DMS153 (cell line): ENCODE measurements around the gene FUT9.

ENCODE experiments used
- DNase-seq: peaks from one replicate; lab custom pipeline; 2025; lab: John Stamatoyannopoulos, UW

FUT9 gene

DNA sequence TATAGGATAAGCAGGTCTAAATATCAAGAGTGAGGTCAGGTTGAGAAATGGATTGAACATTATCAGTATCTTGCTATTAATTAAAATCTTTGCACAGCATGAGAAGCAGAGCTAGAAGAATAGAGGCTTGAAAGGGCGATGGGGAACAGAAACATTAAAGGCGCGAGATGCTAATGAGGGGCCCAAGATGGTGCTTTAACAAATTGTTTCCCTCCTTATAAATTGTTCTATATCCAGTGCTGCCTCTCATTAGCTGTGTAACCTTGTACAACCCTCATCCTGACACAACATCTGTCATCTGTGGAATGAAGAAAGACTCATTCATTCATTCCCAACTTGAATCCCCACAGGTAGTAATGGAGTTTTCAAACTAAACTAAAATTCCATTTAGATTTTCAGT lies 57.8 kb downstream of the FUT9 start:
- DNase-seq = no peak

DNA sequence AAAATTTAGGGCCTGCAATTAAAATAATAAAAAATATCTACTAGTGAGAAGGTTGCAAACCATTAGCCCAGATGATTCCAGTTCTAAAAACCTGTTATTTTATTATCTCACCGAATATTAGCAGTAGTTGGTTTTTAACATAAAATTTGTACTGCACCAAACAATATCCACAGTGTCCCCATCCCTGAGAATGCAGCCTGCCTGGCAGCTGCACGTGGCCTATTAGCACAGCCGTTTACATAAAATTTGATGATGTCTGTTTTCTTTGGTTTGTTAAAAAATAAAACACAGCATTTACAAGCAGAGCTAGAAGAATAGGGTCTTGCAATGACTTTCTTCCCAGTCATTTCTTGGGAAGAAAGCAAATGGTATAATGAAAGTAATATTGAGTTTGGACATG lies 58.2 kb downstream of the FUT9 start:
- DNase-seq = no peak

DNA sequence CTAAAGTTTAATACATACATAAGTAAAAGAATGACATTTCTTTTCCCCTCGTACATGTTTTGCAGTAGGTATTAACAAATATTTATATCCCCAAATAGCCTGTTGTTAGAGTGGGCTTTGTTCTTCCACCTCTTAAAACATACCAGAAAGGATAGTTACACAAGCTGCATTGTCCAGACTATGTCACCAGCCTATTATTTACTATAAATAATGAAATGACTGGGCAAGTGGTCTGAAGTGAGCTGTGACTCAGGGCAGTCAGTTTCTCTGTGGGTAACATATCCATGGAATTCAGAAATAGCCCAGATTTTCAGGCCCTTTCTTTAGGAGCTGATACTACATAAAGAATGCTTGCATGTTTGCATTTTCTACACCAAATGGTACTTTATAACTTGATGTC lies 60.1 kb downstream of the FUT9 start:
- peak; percentile 3 for DNase-seq

DNA sequence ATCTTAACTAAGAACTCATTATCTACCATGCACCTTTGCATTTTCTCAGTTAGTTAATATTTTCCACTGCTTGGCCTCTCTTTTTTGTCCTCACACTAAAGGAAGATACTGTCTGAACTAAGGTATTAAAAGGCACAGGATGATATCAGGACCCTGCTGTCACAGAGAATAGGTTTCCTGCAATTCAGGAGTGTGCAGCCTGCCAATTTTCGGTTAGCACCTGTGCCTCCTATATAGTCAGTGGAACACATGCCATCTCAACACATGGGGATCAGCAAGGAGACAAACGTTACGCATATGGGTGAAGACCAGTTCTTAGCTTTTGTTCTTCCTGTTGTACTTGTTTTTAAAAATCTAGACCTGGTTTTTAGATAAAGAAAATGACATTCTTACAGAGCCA lies 71.0 kb downstream of the FUT9 start:
- DNase-seq = no peak

DNA sequence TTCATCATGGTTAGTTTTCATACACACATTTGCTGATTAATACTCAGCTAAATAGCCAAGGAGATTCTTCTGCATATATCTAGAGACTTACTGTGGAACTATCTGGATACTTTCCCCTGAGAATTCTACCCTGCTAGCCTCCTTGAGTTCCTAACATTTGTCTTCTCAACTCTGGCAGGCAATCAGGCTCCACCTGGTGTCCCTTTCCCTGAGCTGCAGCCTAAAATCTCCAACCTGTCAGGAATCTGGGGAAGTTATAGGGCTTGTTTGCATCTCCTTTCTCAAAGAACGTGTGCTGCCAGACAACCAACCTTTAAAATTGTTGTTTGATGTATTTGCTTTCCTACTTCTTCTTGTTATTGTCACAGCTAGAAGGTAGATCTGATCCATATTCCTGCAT lies 73.4 kb downstream of the FUT9 start:
- DNase-seq = no peak

DNA sequence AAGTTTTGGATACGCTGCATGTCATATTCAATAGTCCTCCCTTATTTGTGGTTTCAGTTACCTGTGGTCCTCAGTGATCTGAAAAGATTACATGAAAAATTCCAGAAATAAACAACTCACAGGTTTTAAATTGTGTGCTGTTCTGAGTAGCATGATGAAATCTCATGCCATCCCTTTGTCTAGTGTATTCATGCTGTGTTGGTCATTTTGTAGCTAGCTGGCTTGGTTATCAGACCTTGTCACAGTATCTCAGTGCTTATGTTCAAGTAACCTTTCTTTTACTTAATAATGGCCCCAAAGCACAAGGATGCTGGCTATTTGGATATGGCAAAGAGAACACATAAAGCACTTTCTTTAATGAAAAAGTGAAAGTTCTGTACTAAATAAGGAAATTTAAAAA lies 78.3 kb downstream of the FUT9 start:
- no peak for DNase-seq

DNA sequence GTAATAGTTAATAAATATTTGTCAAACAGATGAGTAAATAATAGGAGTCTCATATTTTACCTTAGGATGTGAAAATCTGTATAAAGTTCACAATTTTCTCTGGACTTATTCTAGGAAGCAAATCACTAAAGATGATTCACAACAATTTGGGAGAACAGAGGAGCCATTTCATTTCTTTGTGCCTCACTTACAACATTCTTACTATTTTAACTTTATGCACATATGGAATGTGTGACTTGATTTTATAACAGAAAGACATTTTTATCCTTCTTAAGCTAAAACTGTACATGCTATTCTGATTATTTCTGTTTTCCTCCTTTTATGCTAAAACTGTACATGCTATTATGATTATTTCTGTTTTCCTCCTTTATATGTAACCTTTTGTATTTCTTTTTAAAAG lies 83.3 kb downstream of the FUT9 start:
- DNase-seq = no peak

DNA sequence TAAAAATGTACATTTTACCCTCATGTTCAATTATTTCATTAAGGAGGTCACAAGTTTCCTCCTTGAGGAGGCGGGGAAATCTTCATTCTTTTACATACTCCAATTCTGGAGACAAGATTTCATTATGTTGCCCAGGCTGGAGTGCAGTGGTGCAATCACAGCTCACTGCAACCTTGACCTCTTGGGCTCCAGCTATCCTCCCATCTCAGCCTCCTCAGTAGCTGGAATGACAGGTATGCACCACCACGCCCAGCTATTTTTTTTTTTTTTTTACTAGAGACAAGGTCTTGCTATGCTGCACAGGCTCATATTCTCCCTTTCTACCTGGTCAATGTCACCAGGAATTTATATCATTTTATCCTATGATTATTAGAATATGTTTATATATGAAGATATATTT lies 85.8 kb downstream of the FUT9 start:
- no peak for DNase-seq

DNA sequence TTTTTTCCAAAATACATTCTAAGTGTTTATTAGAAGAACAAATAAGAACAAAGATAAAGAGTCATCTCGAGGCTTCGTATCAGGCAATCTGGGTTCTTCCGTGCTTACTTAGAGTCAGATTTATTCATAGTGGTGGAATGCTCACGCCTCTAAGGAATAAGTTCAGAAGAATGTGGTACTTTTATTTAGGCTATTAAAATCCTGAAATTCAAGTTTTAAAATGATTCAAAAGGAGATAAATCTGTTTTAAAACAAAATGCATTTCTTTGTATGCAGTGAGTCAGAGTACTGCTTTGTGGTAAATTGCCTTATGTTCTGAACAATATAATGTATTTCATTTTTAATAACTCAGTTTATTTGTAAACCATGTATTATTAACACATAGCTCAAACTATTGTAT lies 89.1 kb downstream of the FUT9 start:
- DNase-seq = no peak

DNA sequence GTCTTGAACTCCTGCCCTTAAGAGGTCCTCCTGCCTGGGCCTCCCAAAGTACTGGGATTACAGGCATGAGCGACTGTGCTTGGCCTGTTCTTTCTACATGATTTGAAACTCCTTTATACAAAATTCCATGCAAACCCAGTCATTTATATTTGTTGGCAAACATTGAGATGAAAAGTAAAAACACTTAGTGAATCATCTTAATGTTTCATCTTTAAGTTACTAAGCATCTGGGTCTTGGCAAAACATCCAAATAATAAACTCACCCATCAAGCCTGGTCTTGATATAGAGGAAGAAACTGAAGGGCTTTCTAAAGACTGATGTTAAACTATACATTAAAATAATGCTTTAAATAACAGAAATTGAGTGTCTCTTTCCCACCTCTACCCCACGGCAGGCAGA lies 95.1 kb downstream of the FUT9 start:
- no peak for DNase-seq

DNA sequence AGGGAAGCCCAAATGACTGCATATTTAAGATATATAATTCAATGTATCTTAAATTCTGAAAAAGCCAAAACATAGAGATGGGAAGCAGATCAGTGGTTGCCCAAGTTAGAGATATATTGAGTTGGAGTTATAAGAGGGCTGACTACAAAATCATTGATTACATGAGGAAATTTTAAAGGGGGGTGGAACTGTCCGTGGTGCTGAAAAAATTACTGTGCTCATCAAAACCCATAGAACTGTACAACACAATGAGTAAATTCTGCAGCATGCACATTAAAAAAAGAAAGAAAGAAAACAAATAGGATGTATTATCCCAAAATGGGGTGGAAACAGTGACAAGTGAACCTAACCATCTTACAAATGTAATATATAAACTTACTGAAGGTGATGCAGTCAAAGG lies 100.9 kb downstream of the FUT9 start:
- DNase-seq = no peak

DNA sequence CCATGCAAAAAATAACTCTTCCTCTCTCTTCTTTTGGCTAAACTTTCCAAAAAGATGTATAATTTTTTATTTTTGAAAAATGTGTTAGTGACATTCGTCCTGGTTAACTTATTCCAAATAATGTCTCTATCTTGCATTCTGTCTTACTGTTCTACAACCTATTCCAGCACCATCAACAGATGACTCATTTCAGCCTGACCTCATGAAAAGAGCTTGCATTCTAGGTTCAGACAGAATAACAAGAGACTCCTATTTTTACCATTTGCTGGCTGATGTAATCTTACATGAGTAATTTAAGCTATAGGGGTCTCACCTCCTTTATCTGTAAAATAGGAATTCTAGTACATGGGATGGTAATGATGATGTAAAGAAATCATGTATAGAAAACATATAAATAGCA lies 109.0 kb downstream of the FUT9 start:
- DNase-seq = no peak

DNA sequence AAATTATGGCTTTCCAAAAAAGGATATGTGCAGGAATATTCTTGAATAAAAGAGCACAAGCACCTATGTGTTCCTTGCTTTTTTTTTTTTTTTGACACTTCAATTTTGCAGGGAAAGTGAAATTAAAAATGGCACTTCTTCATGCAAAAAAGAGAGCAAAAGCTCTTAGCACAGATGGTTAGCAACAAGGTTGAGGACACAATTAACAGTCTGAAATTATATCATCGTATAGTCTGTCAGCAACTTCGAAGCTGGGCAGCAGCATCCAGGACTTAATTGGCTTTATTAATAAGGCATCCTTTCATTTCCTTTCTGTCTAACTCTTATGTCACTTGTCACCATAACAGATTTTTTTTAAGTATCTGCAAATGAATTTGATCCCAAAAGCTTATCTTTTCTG lies 122.6 kb downstream of the FUT9 start:
- DNase-seq = no peak

DNA sequence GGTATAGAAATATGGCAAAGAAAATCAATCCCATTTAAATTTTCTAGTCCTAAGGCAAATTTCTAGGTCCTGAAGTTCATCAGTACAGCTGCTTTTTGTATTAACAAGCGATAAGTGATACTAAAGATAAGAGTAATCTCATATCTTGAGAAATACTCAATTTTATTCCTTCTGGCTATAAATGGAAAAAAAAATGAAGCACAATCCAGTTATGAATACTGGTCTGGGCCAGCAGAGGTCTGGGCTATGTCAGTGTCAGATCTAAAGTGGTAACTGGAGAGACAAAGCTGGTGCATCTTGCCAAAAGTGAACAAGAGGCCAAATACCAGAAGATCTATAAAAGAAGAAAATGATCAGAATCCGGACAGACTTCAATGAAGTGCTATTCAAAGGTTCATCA lies 126.4 kb downstream of the FUT9 start:
- DNase-seq = no peak

DNA sequence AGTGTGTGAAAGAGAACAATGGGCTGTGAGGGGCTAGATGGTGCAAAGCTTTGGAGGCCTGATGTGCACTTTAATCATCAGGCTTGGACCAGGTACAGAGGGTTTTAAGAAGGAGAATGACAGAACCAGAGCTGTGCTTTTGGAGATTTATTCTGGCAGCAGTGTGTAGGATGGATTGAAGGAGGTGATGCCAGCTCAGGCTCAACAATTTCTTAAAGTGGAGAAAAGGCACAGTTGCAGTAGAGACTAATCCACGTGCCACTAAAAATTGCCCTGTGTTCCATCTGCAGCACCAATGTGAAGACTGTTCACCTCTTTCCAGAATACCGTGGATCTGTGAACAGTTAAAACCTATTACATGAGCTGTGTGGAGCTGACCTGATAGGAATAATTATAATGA lies 134.7 kb downstream of the FUT9 start:
- DNase-seq = no peak

DNA sequence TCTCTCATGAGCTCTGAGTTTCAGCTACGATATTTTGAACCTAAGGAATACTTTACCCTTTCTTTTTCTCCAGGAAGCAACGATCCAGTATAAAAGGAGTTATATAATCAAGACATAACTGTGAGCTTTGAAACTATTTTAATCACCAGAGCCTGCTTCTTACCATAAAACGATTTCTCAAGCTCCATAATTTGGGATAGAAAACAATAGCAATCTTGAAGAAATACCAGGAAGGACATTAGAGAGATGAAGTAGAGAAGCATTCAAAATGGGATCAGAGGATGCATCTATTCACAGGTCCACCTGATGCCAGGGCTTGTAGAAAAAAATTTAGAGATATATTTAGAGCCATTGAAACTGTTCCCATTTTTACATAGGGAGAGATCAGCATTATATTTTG lies 135.9 kb downstream of the FUT9 start:
- DNase-seq = no peak

DNA sequence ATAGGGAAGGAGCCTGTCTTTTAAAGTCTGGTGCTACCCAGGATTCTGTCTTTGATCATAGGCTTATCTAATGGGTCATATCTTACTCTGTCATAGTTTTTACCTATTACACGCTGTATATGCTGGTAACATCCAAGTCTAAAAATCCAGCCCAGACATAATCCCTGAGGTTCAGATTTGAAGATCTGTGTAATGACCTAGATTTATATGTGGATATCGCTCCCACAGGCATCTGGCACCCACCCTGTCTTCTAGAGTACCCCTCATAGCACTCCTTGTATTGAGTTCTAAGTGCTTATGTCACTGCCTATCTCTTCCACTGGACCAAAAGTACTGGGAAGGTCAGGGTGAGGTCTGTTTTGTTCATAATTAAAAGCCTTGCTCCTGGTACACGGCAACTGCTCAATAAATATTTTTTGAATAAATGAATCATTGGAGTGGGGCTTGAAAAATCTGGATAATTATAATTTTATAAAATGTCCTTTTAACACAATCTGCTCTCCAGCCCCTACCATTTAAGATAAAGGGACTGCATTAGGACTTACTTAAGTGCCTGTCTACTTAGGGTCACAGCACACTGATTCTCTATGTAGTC lies 136.4 kb downstream of the FUT9 start:
- no peak for DNase-seq

DNA sequence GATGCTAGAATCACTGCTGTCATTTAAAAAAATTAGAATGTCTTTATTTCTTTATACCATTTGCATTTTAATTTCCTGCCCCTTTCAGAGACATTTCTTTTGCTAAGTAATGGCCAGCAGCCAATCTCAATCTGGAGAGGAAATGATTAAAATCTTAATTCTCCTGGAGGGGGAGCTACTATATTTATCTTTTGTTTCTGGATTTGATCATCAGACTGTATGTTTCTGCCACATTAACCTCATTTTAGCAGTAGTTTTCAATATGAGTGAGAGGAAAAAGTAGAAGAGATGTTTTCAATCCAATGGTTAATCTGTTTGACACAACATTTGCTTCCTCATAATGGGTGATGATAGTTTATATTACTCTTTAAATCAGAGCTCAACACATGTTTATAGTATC lies 138.0 kb downstream of the FUT9 start:
- no peak for DNase-seq

DNA sequence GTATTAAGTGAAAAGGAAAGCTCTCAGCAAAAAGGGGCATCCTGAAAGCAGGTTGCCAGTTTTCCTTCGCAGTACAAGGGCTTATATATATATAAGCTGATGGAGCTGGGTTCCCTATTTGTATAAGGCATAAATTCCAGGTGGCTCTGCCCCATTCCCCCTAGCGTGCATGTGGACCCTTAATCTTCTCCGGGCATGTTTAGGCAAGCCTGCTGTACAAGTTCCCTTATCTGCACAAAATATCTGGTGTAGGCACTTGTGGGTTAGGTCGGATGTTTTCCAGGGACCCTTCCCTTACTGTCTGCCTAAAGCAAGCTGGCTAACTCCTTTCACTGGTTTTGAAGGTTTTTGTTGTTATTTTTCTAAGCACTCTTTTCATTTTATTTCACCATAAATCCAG lies 140.7 kb downstream of the FUT9 start:
- DNase-seq = no peak

DNA sequence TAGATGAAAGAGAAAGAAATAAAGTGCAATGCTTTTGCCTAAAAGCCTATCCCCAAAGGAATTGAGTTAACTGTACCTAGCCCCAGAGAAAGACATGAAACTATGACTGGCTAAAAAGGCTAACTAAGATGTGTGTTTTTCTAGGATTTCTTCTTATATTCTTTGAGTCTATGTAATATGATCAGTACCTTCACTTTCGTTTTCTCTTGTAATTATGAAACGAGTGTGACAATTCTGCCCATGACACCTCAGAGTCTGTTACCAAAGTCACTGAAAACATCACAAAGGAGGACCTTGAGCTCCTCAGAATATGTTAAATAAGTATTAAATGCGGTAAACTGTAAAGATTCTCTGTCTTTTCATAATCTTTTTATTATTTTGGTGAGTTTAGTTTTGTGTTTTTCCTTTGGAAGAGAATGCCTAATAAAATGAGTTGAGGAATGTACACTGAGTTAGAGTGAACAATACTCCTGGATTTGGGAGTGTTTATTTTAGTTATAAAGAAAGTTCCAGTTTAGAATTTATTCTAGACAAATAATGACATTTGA lies 141.3 kb downstream of the FUT9 start:
- no peak for DNase-seq

DNA sequence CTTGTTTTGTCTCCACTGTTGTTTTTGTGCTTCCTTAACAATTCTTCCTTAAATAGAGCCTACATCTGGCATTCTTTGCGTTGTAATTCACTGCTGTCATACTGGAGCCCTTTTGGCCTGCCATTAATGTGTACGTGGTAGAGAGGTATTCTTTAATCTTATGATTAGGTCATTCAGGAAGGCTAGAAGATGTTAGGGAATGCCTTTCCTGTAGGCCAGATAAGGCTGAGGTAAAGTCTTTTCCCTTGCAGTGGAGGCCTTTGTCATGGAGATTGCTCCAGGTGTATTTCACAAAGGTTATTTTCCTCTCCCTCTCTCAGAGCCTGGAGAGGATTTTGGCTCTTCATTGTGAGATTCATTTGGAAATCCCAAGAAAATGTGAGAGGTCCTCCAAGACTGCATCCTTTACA lies 146.9 kb downstream of the FUT9 start:
- DNase-seq = no peak

DNA sequence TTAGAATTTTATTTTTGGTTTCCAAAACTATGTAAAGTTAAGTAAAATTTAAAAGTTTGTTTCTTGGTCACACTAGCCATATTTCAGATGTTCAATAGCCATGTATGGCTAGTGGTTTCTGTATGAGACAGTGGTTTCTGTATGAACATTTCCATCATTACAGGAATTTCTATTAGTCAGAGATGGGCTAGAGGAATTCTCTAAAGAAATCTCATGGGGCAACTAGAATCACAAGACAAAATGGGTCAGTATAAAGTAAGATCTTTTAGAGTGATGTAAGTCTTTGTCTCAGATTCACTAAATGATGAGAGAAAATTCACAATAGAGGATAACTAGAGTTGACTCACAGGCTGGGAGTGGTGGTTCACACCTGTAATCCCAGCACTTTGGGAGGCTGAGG lies 149.0 kb downstream of the FUT9 start:
- DNase-seq = no peak

DNA sequence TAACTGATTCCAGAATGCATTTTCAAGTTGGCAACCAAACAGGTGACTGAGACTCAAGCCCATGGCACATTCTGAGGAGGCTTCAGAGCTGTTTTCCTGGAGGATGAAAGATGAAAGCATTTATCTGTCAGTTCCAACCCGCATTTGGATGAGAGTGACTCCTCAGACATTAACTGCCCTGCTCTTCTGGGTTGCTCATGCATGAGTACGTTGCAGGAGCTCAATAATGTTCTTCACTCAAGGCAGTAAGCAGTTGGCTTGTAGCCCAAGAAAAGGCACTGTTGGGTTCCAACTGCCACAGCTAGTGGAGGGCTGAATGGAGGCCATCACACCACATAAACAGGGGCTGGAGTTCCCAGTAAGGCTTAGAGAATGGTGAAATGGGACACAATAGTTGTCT lies 155.3 kb downstream of the FUT9 start:
- no peak for DNase-seq

DNA sequence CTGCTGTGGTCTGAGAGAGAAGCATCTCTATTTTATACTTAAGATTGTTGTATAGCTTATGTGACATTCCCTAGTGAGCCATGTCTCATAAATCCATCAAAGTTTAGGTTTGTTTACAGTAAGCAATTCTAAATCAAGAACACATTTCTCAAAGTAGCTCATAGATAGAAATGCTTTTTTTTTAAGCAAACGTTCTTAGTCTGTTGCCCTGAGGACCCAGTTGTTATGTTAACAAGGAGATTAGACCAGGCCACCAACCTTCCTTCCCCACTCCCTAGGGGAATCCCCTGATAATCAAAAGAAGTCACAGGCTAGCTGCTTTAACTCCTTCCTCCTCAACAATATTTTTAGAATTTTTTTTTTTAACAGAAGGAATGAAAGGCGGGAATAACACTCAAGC lies 169.0 kb downstream of the FUT9 start:
- no peak for DNase-seq

DNA sequence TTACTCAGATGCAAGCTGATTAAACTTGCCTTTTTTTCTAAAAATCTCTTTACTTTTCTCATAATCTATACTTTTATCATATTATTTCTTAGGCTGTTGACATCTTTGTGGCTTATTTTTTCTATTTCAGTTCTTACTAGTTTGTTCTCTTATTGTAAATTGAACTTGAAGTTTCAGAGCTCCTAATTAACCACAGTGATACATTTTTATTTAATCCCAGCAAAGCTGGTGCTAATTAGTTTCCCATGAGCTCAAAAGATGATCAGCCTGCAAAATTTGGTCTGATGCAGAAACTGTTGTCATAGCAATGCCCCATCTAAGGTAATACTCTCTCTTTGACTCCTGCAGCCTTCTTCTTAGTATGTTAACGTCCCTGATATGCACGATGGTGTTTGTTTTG lies 170.3 kb downstream of the FUT9 start:
- no peak for DNase-seq
